Mucosa of stomach (tissue), 1 donor: ENCODE results near the gene HSDL1.

Experiments used
- H3K27me3 ChIP-seq: one replicate; pipeline ENCODE4 v1.7.0; 2013; ENCODE audit warnings: mild to moderate bottlenecking, low read length; ENCODE audit not compliant: control insufficient read depth, insufficient read depth
- H3K36me3 ChIP-seq: one replicate; pipeline ENCODE4 v1.7.0; 2013; ENCODE audit warnings: low read length; ENCODE audit not compliant: control insufficient read depth, insufficient read depth
- H3K4me1 ChIP-seq: one replicate; pipeline ENCODE4 v1.7.0; 2013; ENCODE audit warnings: mild to moderate bottlenecking, low read length; ENCODE audit not compliant: control insufficient read depth, insufficient read depth
- H3K4me3 ChIP-seq: one replicate; pipeline ENCODE4 v1.7.0; 2013; ENCODE audit warnings: low read length
- H3K9ac ChIP-seq: one replicate; pipeline ENCODE4 v1.7.0; 2013; ENCODE audit warnings: mild to moderate bottlenecking, low read length, moderate library complexity
- H3K9me3 ChIP-seq: one replicate; pipeline ENCODE4 v1.7.0; 2013; ENCODE audit warnings: mild to moderate bottlenecking, low read length, moderate library complexity; ENCODE audit not compliant: control insufficient read depth
- donor health status: Pancreatic carcinoma.

HSDL1 gene

GRCh38 chr16:84091460-84091859 is 53.5 kb downstream of the HSDL1 start:
- H3K36me3 ChIP-seq = peaks cover 12% of the 10 kb centered on the region
- no peak overlapping the region for H3K9ac ChIP-seq
- no peaks in the 10 kb centered on the region for H3K9me3 ChIP-seq
- H3K27me3 ChIP-seq = no peaks in the 10 kb centered on the region
- H3K4me1 ChIP-seq = no peaks in the 10 kb centered on the region
- H3K4me3 ChIP-seq = no peak overlapping the region

- no peak overlapping the region for H3K9ac ChIP-seq
- H3K4me3 ChIP-seq = no peak overlapping the region
- peaks cover 12% of the 10 kb centered on the region for H3K36me3 ChIP-seq
- no peaks in the 10 kb centered on the region for H3K4me1 ChIP-seq
- no peaks in the 10 kb centered on the region for H3K27me3 ChIP-seq
- no peaks in the 10 kb centered on the region for H3K9me3 ChIP-seq
Measured at GRCh38 chr16:84090211-84090610, 54.8 kb downstream of the HSDL1 start.

DNA sequence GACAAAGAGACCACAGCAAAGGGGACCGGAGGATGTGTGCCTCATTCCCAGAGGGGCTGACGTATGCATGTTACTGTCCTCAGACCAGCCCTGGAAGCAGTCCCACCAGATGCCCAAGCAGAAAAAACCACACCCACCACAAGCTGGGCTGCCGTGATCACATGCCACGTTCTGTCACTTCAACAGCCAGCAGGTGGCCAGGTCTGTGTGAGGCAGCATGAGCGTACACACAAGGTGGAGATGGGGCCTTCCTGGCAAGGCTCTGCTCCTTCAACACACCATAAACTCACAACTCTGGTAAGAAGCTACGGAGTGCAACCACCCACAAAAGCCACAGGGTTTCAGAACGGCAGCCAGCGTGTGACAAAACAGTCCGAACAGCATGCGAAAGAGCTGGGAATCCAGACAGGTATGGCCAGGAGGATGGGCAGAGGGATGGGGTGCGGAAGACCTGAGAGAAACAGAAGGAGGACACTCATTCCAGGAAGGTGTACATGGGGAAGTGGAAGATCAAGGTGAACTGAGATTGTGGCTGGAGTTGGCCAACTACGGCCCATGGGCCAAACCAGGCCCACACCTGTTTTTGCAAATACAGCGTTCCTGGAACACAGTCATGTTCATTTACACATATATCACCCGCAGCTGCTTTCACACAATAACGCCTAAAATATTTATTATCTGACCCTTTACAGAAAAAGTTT is 56.1 kb downstream of the HSDL1 start:
- Histone ChIP-seq H3K9me3 (no peaks in the 10 kb centered on the region), H3K9ac (no peak overlapping the region), H3K27me3 (no peaks in the 10 kb centered on the region), H3K4me1 (no peaks in the 10 kb centered on the region), H3K36me3 (peaks cover 12% of the 10 kb centered on the region), H3K4me3 (no peak overlapping the region)

DNA sequence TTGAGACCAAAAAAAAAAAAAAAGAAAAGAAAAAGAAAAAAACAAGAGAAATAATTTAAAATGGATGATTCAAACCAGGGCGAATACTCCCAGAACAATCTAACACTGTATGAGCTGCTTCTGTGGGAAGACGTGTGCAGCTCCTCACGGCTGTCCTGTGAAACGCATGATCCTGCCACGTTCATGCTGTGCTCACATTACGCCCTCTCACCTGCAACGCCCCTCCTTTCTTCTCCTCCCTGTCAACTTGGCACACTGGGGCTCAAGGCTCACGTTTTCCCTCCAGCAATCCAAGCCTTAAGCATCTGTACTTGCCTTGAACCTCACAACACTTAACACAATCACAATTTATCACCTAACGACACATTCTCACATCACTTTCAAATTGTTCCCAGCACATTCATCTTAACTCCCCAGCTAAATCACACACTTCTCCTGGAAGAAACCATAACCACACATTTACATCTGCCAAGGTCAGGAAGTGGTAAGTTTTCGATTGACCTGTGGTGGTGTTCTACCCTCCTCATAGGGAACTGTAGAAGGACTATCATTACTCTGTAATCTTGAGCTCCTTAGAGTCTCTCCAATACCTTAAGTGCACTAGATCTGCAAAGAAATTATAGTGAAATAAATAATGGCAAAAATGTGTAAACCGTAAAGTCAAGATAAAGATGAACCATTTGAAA is 57.4 kb downstream of the HSDL1 start:
- peaks cover 1% of the 10 kb centered on the region for H3K36me3 ChIP-seq
- H3K9ac ChIP-seq = no peak overlapping the region
- no peaks in the 10 kb centered on the region for H3K4me1 ChIP-seq
- H3K9me3 ChIP-seq = no peaks in the 10 kb centered on the region
- H3K27me3 ChIP-seq = no peaks in the 10 kb centered on the region
- H3K4me3 ChIP-seq = no peak overlapping the region

GRCh38 chr16:84087001-84087400 is 58.0 kb downstream of the HSDL1 start:
- no peaks in the 10 kb centered on the region for H3K4me1 ChIP-seq
- no peak overlapping the region for H3K9ac ChIP-seq
- H3K4me3 ChIP-seq = no peak overlapping the region
- no peaks in the 10 kb centered on the region for H3K9me3 ChIP-seq
- H3K27me3 ChIP-seq = no peaks in the 10 kb centered on the region
- peaks cover 2% of the 10 kb centered on the region for H3K36me3 ChIP-seq

GRCh38 chr16:84086341-84086740 is 58.6 kb downstream of the HSDL1 start:
- H3K27me3 ChIP-seq = no peaks in the 10 kb centered on the region
- H3K4me3 ChIP-seq = no peak overlapping the region
- H3K9me3 ChIP-seq = no peaks in the 10 kb centered on the region
- H3K9ac ChIP-seq = no peak overlapping the region
- peaks cover 6% of the 10 kb centered on the region for H3K36me3 ChIP-seq
- no peaks in the 10 kb centered on the region for H3K4me1 ChIP-seq

DNA sequence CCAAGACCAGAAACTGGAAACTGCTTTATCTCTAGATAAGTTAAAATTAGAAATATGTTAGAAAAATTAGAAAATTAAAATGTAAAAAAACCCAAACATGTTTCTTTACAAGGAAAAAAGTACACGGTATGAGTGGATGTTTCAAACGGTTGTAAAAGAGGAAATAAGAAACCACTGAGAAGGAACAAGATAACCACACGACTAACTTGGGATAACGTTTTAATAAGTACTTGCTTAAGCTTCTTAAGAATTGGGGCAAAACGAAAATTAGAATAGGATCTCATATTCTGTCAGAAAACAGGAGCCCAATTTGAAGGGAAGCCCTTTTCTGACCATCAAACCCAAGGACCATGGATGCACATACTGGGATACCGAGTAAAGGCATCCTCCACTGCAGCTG is 59.2 kb downstream of the HSDL1 start:
- Histone ChIP-seq H3K4me3 (no peak overlapping the region), H3K4me1 (no peaks in the 10 kb centered on the region), H3K9me3 (no peaks in the 10 kb centered on the region), H3K27me3 (no peaks in the 10 kb centered on the region), H3K9ac (no peak overlapping the region), H3K36me3 (peaks cover 6% of the 10 kb centered on the region)

- Histone ChIP-seq H3K36me3 (peaks cover 10% of the 10 kb centered on the region), H3K27me3 (no peaks in the 10 kb centered on the region), H3K4me1 (no peaks in the 10 kb centered on the region)
Measured at GRCh38 chr16:84085271-84085667, 59.7 kb downstream of the HSDL1 start.

GRCh38 chr16:84084570-84085270 is 60.3 kb downstream of the HSDL1 start:
- H3K4me1 ChIP-seq = no peaks in the 10 kb centered on the region
- H3K4me3 ChIP-seq = no peak overlapping the region
- no peaks in the 10 kb centered on the region for H3K27me3 ChIP-seq
- no peaks in the 10 kb centered on the region for H3K9me3 ChIP-seq
- no peak overlapping the region for H3K9ac ChIP-seq
- H3K36me3 ChIP-seq = peaks cover 10% of the 10 kb centered on the region

More at GRCh38 chr16:84085271-84085667, 59.7 kb downstream of the HSDL1 start:
- Histone ChIP-seq H3K4me3 (no peak overlapping the region), H3K9me3 (no peaks in the 10 kb centered on the region), H3K9ac (no peak overlapping the region)

GRCh38 chr16:84082835-84083569 is 62.0 kb downstream of the HSDL1 start:
- Histone ChIP-seq H3K36me3 (peaks cover 10% of the 10 kb centered on the region), H3K27me3 (no peaks in the 10 kb centered on the region), H3K4me1 (no peaks in the 10 kb centered on the region), H3K9me3 (no peaks in the 10 kb centered on the region), H3K4me3 (no peak overlapping the region), H3K9ac (no peak overlapping the region)

DNA sequence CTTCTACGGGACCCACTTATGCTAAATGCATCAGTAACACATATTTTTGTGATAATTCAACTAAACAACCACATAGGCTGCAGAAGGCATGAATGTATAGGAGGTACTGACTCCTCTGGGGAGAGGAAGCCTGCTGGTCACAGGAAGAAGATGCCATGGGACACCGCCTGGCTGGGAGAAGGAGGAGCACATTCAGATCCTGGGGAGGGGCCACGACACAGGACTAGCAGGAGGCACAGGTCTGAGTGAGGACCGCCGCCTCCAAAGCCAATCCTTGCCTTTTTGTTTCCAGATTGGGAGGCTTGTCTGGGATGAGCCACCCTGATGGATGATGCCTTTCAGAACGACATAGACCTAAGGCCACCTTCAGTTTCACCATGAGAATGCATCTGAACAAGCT is 62.9 kb downstream of the HSDL1 start:
- Histone ChIP-seq H3K9me3 (no peaks in the 10 kb centered on the region), H3K9ac (no peak overlapping the region), H3K4me1 (no peaks in the 10 kb centered on the region), H3K27me3 (no peaks in the 10 kb centered on the region), H3K36me3 (peaks cover 10% of the 10 kb centered on the region), H3K4me3 (no peak overlapping the region)
